Loucy (cell line): ENCODE measurements around the gene C9orf153.
"Not testable (repeated sequence)": the region's sequence is repeated elsewhere in the genome, so short reads cannot be mapped to it uniquely, and the experiment has no call there.

Experiments
- H2AFZ ChIP-seq: fragments of 200-600 bp; sonication (generic); 2 replicates; pipeline ENCODE4 v1.6.0; 2016; ENCODE audit warnings: antibody characterized with exemption, mild to moderate bottlenecking, low read length, moderate library complexity
- H3F3A ChIP-seq: fragments of 200-600 bp; 2 replicates; pipeline ENCODE4 v1.6.0; 2016; ENCODE audit warnings: antibody characterized with exemption, low read depth, mild to moderate bottlenecking
- H3K27me3 ChIP-seq: fragments of 200-600 bp; sonication (generic); 2 replicates; pipeline ENCODE4 v1.6.1; 2014; ENCODE audit warnings: low read length, mild to moderate bottlenecking; ENCODE audit not compliant: insufficient read depth, poor library complexity, severe bottlenecking
- H3K36me3 ChIP-seq: fragments of 200-600 bp; sonication (generic); 2 replicates; pipeline ENCODE4 v1.6.1; 2016; ENCODE audit warnings: low read length; ENCODE audit not compliant: insufficient read depth
- H3K4me1 ChIP-seq: fragments of 200-600 bp; sonication (generic); 2 replicates; pipeline ENCODE4 v1.5.1; 2014; ENCODE audit warnings: low read length, mild to moderate bottlenecking; ENCODE audit not compliant: insufficient read depth, poor library complexity, severe bottlenecking
- H3K4me2 ChIP-seq: fragments of 200-600 bp; sonication (generic); 2 replicates; pipeline ENCODE4 v1.6.0; 2014; ENCODE audit warnings: antibody characterized with exemption, low read length, low read depth, mild to moderate bottlenecking; ENCODE audit not compliant: poor library complexity, severe bottlenecking
- H3K4me3 ChIP-seq: fragments of 200-600 bp; sonication (generic); 2 replicates; pipeline ENCODE4 v1.5.1; 2014; ENCODE audit warnings: low read length, mild to moderate bottlenecking, mixed read lengths; ENCODE audit not compliant: poor library complexity, severe bottlenecking
- H3K79me2 ChIP-seq: fragments of 200-600 bp; sonication (generic); 2 replicates; pipeline ENCODE4 v1.6.1; 2014; ENCODE audit warnings: low read length; ENCODE audit not compliant: insufficient read depth
- H3K9ac ChIP-seq: fragments of 200-600 bp; sonication (generic); 2 replicates; pipeline ENCODE4 v1.6.0; 2014; ENCODE audit warnings: mild to moderate bottlenecking, low read depth, low read length, moderate library complexity; ENCODE audit not compliant: poor library complexity, severe bottlenecking
- H3K9me2 ChIP-seq: fragments of 200-600 bp; sonication (generic); replicated peaks from 2 replicates; pipeline ENCODE4 v1.6.1; 2016; ENCODE audit warnings: low read depth, low read length, mixed read lengths
- H3K9me3 ChIP-seq: fragments of 200-600 bp; sonication (generic); 2 replicates; pipeline ENCODE4 v1.6.1; 2014; ENCODE audit warnings: mild to moderate bottlenecking, antibody characterized with exemption, low read length, low read depth; ENCODE audit not compliant: insufficient read depth
- H4K20me1 ChIP-seq: fragments of 200-600 bp; sonication (generic); 2 replicates; pipeline ENCODE4 v1.6.0; 2014; ENCODE audit warnings: antibody characterized with exemption, low read length, mild to moderate bottlenecking; ENCODE audit not compliant: insufficient read depth, poor library complexity, severe bottlenecking
- CTCF ChIP-seq: fragments of 200-600 bp; sonication (generic); conservative IDR thresholded peaks from 2 replicates; pipeline ENCODE4 v1.5.1; 2014; ENCODE audit warnings: mild to moderate bottlenecking, antibody characterized with exemption, low read length
- EZH2phosphoT487 ChIP-seq: fragments of 200-600 bp; IDR thresholded peaks from 2 replicates; pipeline ENCODE4 v1.6.1; 2018; ENCODE audit warnings: antibody characterized with exemption, mild to moderate bottlenecking, moderate library complexity, borderline replicate concordance

Gene C9orf153

GRCh38 chr9:86200599-86201162 is 58.8 kb downstream of the C9orf153 start:
- Histone ChIP-seq H3K9me3 (no peaks in the 10 kb centered on the region), H4K20me1 (no peaks in the 10 kb centered on the region), H3K36me3 (no peaks in the 10 kb centered on the region), H3K4me2 (no peak overlapping the region), H3K4me1 (no peaks in the 10 kb centered on the region), H3K9me2 (no peaks in the 10 kb centered on the region), H3K4me3 (no peak overlapping the region), H3K27me3 (no peaks in the 10 kb centered on the region), H2AFZ (no peak overlapping the region), H3K9ac (no peak overlapping the region), H3F3A (no peaks in the 10 kb centered on the region), H3K79me2 (no peaks in the 10 kb centered on the region)
- TF ChIP-seq CTCF (no peak), EZH2phosphoT487 (no peak)

- Histone ChIP-seq H3K9me3 (peaks cover 8% of the 10 kb centered on the region; the same call in 1 of the 2 replicates), H3F3A (no peaks in the 10 kb centered on the region), H2AFZ (no peak overlapping the region), H3K9ac (no peak overlapping the region), H3K4me3 (no peak overlapping the region), H3K79me2 (no peaks in the 10 kb centered on the region), H4K20me1 (no peaks in the 10 kb centered on the region), H3K36me3 (no peaks in the 10 kb centered on the region), H3K4me1 (no peaks in the 10 kb centered on the region), H3K4me2 (no peak overlapping the region), H3K9me2 (no peaks in the 10 kb centered on the region), H3K27me3 (no peaks in the 10 kb centered on the region)
- TF ChIP-seq EZH2phosphoT487 (no peak), CTCF (no peak)
Measured at GRCh38 chr9:86193088-86193487, 66.4 kb downstream of the C9orf153 start.

GRCh38 chr9:86190700-86191099 is 68.8 kb downstream of the C9orf153 start:
- H3F3A ChIP-seq, H3K27me3 ChIP-seq, H3K36me3 ChIP-seq, H3K9ac ChIP-seq, H4K20me1 ChIP-seq, H3K4me1 ChIP-seq, H3K9me2 ChIP-seq, H3K4me3 ChIP-seq, H2AFZ ChIP-seq, H3K4me2 ChIP-seq, H3K9me3 ChIP-seq, H3K79me2 ChIP-seq: not testable (repeated sequence)

- no peak overlapping the region for H3K4me2 ChIP-seq
- no peaks in the 10 kb centered on the region for H3K9me2 ChIP-seq
- H3K9ac ChIP-seq = no peak overlapping the region
- no peaks in the 10 kb centered on the region for H3K4me1 ChIP-seq
- H3K4me3 ChIP-seq = no peak overlapping the region
- H3K79me2 ChIP-seq = no peaks in the 10 kb centered on the region
- H2AFZ ChIP-seq = no peak overlapping the region
- H3F3A ChIP-seq = no peaks in the 10 kb centered on the region
- H3K27me3 ChIP-seq = no peaks in the 10 kb centered on the region
- H3K36me3 ChIP-seq = no peaks in the 10 kb centered on the region
- TF ChIP-seq CTCF (no peak), EZH2phosphoT487 (no peak)
- no peaks in the 10 kb centered on the region for H4K20me1 ChIP-seq
- H3K9me3 ChIP-seq = no peaks in the 10 kb centered on the region; the same call in 1 of the 2 replicates
Measured at GRCh38 chr9:86187121-86187520, 72.3 kb downstream of the C9orf153 start.
